Smooth muscle cell (in vitro differentiated cells): ENCODE results near the gene GNPAT. TPM values are rescaled to one million over a fixed set of nuclear protein-coding genes. Genes with fewer than 3 reads are reported as not detected.

Experiments used
- DNase-seq: peaks from one replicate; lab custom pipeline; 2025; ENCODE audit not compliant: unreplicated experiment; lab: John Stamatoyannopoulos, UW
- H2AFZ ChIP-seq: fragments of 200-600 bp; sonication (generic); 2 replicates; pipeline ENCODE4 v1.6.0; 2016; ENCODE audit warnings: antibody characterized with exemption, low read depth, mild to moderate bottlenecking
- H3F3A ChIP-seq: fragments of 200-600 bp; sonication (generic); 2 replicates; pipeline ENCODE4 v1.6.0; 2017; ENCODE audit warnings: antibody characterized with exemption, low read depth
- H3K27ac ChIP-seq: fragments of 200-600 bp; sonication (generic); 2 replicates; pipeline ENCODE4 v1.5.1; 2016; ENCODE audit warnings: low read depth, mild to moderate bottlenecking
- H3K27me3 ChIP-seq: fragments of 200-600 bp; sonication (generic); 2 replicates; pipeline ENCODE4 v1.6.1; 2016; ENCODE audit warnings: low read depth, mild to moderate bottlenecking
- H3K36me3 ChIP-seq: fragments of 200-600 bp; sonication (generic); 2 replicates; pipeline ENCODE4 v1.5.1; 2016; ENCODE audit warnings: low read depth
- H3K4me1 ChIP-seq: fragments of 200-600 bp; sonication (generic); 2 replicates; pipeline ENCODE4 v1.5.1; 2016; ENCODE audit warnings: low read depth
- H3K4me2 ChIP-seq: fragments of 200-600 bp; sonication (generic); 2 replicates; pipeline ENCODE4 v1.6.0; 2016; ENCODE audit warnings: mild to moderate bottlenecking
- H3K4me3 ChIP-seq: fragments of 200-600 bp; sonication (generic); 2 replicates; pipeline ENCODE4 v1.5.1; 2016; ENCODE audit warnings: mild to moderate bottlenecking
- H3K79me2 ChIP-seq: fragments of 200-600 bp; sonication (generic); 2 replicates; pipeline ENCODE4 v1.6.0; 2016; ENCODE audit warnings: low read depth, mild to moderate bottlenecking
- H3K9ac ChIP-seq: fragments of 200-600 bp; sonication (generic); 2 replicates; pipeline ENCODE4 v1.6.0; 2016; ENCODE audit warnings: low read depth
- H3K9me3 ChIP-seq: fragments of 200-600 bp; sonication (generic); replicated peaks from 2 replicates; pipeline ENCODE4 v1.5.1; 2016; ENCODE audit warnings: low read depth
- H4K20me1 ChIP-seq: fragments of 200-600 bp; sonication (generic); 2 replicates; pipeline ENCODE4 v1.6.0; 2016; ENCODE audit warnings: low read depth
- WGBS: methylation state at CpG from one replicate; pipeline ENCODE4 v1.1.7; 2016; ENCODE audit warnings: low lambda C conversion rate; 5-methylcytosine and 5-hydroxymethylcytosine counted together
- polyA plus RNA-seq: library from polyadenylated mRNA; unstranded; fragments of >200 nt; fragmentation: Nextera tagmentation; extraction: Ambion mirVana; gene quantifications from 2 replicates; pipeline ENCODE4 v1.2.1, GENCODE V29; 2016
- total RNA-seq: library from RNA; depleted of rRNA; stranded (reverse); fragments of >200 nt; gene quantifications from 2 replicates; pipeline ENCODE4 v1.2.3, GENCODE V29; 2014
- TF ChIP-seq, protein P1 (sequence below): fragments of 200-600 bp; sonication (generic); IDR thresholded peaks from 2 replicates; pipeline ENCODE4 v1.5.1; 2017; ENCODE audit warnings: borderline replicate concordance, mild to moderate bottlenecking, antibody characterized with exemption; ENCODE audit not compliant: insufficient read depth, poor library complexity, severe bottlenecking

The GNPAT gene
- total and polyA plus RNA-seq, 2 experiments from 2014 or later = 43.9 to 45.8 TPM

- H3K27ac ChIP-seq = no peak overlapping the region
- no peaks in the 10 kb centered on the region for H3K9me3 ChIP-seq
- no peak overlapping the region for H2AFZ ChIP-seq
- H3K4me1 ChIP-seq = peaks cover 3% of the 10 kb centered on the region
- peaks cover 56% of the 10 kb centered on the region for H3K27me3 ChIP-seq
- no peaks in the 10 kb centered on the region for H3F3A ChIP-seq
- TF ChIP-seq, protein P1, sequence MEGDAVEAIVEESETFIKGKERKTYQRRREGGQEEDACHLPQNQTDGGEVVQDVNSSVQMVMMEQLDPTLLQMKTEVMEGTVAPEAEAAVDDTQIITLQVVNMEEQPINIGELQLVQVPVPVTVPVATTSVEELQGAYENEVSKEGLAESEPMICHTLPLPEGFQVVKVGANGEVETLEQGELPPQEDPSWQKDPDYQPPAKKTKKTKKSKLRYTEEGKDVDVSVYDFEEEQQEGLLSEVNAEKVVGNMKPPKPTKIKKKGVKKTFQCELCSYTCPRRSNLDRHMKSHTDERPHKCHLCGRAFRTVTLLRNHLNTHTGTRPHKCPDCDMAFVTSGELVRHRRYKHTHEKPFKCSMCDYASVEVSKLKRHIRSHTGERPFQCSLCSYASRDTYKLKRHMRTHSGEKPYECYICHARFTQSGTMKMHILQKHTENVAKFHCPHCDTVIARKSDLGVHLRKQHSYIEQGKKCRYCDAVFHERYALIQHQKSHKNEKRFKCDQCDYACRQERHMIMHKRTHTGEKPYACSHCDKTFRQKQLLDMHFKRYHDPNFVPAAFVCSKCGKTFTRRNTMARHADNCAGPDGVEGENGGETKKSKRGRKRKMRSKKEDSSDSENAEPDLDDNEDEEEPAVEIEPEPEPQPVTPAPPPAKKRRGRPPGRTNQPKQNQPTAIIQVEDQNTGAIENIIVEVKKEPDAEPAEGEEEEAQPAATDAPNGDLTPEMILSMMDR = no peak
- H3K4me2 ChIP-seq = no peak overlapping the region
- no peaks in the 10 kb centered on the region for H4K20me1 ChIP-seq
- H3K4me3 ChIP-seq = no peak overlapping the region
- DNase-seq = no peak
- H3K79me2 ChIP-seq = no peaks in the 10 kb centered on the region
- 91% methylated on average over 21 of the region's 22 CpGs for WGBS
- H3K9ac ChIP-seq = no peak overlapping the region
- no peaks in the 10 kb centered on the region for H3K36me3 ChIP-seq
These were observed 27.0 kb upstream of the GNPAT start for GRCh38 chr1:231213831-231214573.

DNA sequence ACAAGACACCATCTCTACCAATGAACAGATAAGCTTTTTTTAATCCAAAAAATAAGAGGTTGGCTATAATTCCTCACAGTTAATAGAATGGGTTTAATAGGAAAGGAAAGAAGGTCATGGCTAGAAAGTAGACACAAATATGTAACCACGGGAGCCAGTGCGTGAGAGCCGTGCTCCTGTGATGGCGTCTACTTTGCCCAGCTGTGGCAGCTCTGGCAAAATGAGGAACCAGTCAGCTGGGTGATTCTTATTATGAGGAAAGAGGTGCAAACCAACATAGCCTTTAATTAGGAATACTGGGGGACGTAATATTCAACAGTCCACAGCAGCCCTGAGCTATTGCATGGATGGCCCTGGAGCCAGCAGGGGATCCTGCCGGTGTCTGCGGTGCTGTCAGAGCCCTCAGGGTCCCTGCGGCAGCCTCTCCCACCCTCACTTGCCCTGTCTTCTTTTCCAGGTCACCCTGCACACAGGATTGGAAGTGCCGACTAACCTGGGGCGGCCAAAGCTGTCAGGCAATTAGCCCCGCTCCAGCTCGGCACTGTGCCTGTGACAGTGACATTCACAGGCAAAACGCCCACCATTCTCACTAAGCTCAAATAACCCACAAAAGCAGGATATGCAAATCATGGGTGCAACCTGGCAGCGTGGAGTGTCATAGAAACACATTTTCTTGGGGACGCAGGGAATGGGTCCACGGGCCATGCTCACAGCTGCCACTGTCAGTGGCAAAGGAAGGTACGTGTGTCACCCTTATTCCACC is 25.9 kb upstream of the GNPAT start:
- no peak overlapping the region for H3K9ac ChIP-seq
- peaks cover 56% of the 10 kb centered on the region for H3K27me3 ChIP-seq
- 83% methylated on average over 17 of the region's 17 CpGs for WGBS
- H3K79me2 ChIP-seq = no peaks in the 10 kb centered on the region
- no peaks in the 10 kb centered on the region for H3K9me3 ChIP-seq
- no peak for DNase-seq
- H3K4me3 ChIP-seq = no peak overlapping the region
- H3K4me1 ChIP-seq = peaks cover 3% of the 10 kb centered on the region
- H3K36me3 ChIP-seq = no peaks in the 10 kb centered on the region
- H4K20me1 ChIP-seq = no peaks in the 10 kb centered on the region
- TF ChIP-seq, protein P1 = no peak
- H3K27ac ChIP-seq = no peak overlapping the region
- no peaks in the 10 kb centered on the region for H3F3A ChIP-seq
- no peak overlapping the region for H2AFZ ChIP-seq
- no peak overlapping the region for H3K4me2 ChIP-seq

DNA sequence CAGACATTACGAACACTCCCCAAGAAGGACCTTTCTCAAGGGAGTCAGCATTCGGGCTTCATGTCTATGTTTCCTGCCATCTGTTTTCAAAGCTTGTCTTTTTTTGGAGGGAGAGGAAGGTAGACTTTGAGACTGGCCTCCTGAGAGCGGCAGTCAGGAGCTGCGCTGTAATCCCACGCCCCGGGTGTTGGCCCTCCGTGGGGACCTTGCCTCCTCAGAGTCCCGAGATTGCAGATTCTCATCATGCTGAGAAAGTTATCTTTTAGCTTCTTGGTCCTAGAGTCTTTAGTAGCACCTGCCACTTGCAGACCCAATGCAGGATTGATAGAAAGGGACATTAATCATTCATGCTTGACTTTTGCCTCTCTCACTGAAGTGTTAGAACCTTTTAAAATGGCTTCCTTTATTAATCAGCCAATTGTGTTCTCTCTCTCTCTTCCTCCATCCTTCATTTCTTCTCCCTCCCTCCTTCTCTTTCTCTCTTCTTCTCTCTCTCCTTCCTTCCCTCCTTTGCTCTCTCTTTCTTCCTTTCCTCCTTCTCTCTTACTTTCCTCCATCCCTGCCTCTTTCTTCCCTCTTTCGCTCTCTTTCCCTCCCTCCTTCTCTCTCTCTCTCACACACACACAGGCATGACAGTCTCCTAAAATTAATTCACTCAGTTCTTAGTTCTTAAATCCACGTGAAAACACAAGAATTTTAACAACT is 25.2 kb upstream of the GNPAT start:
- peaks cover 56% of the 10 kb centered on the region for H3K27me3 ChIP-seq
- H3K79me2 ChIP-seq = no peaks in the 10 kb centered on the region
- no peak overlapping the region for H3K27ac ChIP-seq
- no peaks in the 10 kb centered on the region for H3K36me3 ChIP-seq
- H2AFZ ChIP-seq = no peak overlapping the region
- no peaks in the 10 kb centered on the region for H3K9me3 ChIP-seq
- no peaks in the 10 kb centered on the region for H4K20me1 ChIP-seq
- no peak for DNase-seq
- H3K4me3 ChIP-seq = no peak overlapping the region
- no peaks in the 10 kb centered on the region for H3F3A ChIP-seq
- H3K4me2 ChIP-seq = no peak overlapping the region
- 85% methylated on average over 10 of the region's 10 CpGs for WGBS
- TF ChIP-seq, protein P1 = no peak
- H3K9ac ChIP-seq = no peak overlapping the region
- peaks cover 3% of the 10 kb centered on the region for H3K4me1 ChIP-seq
